ENCODE results near the gene ENPP5. TPM values are rescaled to one million over a fixed set of nuclear protein-coding genes. Genes with fewer than 3 reads are reported as not detected.

Gene ENPP5
- total and polyA plus RNA-seq, 2 of the 4 experiments (the other 2 are of a cell fraction), result under 0.01 TPM; not detected in 1

DNA sequence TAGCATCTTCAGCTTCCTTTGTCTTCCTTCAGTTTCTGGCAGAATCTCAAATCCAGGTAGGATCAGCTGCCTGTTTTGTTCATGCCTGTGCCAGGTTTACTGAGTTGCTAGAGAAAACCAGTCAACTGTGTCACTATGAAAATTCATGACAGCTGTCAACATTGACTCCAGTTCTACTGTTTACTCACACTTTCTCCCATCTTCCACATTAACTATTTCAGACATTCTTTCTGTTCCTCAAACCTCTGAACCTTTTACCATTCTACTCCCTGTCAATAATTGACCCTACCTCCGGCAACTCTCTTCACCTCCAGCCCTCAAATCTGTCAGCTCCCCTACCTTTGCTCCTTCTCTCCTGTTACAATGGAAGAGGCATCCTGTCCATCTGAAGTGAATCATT, 32.5 kb downstream of the ENPP5 start:
- H3K23ac ChIP-seq (ENCODE audit: low read depth, low read length), result no peak overlapping the region
- ChIA-PET POLR2A (ENCODE audit: unreplicated experiment) (no interaction called here), CTCF (interaction anchor here (1.0 kb wide), 1 partner anchor 48 kb away, joined by 3 read pairs; no protein-coding TSS in a partner anchor)
- DNase-seq (no peak), ATAC-seq (ENCODE audit: low read depth) (no peak)
- no peaks in the 10 kb centered on the region for H3K27me3 ChIP-seq (ENCODE audit: control insufficient read depth, insufficient read depth, low read length)
- H4K5ac ChIP-seq (ENCODE audit: low read depth, low read length), result no peak overlapping the region
- no peak overlapping the region for H4K91ac ChIP-seq (ENCODE audit: insufficient read depth, low read depth, low read length)
- no peak overlapping the region for H3K14ac ChIP-seq (replicated peaks; ENCODE audit: low read depth, low read length)
- no peak overlapping the region for H4K8ac ChIP-seq (ENCODE audit: low read depth in 2 of 2, low read length in 2 of 2)
- H3K79me1 ChIP-seq (ENCODE audit: low read depth in 1 of 2, low read length in 2 of 2), result no peaks in the 10 kb centered on the region
- H3K27ac ChIP-seq (ENCODE audit: insufficient read depth, low read length), result no peak overlapping the region
- no peak overlapping the region for H3K9ac ChIP-seq (ENCODE audit: low read depth, low read length)
- intact Hi-C loops (cut with micrococcal nuclease) (no loop called here), dilution Hi-C loops (cut with HindIII; ENCODE audit: low sequenced_read_pairs, unreplicated experiment) (no loop called here), in situ Hi-C loops (cut with MboI; ENCODE audit: low sequenced_read_pairs) (no loop called here)
- no peak overlapping the region for H3K56ac ChIP-seq (ENCODE audit: extremely low read depth, insufficient read depth, low read length)
- no peak overlapping the region for H2BK120ac ChIP-seq (ENCODE audit: low read depth, low read length)
- BruUV-seq (replicated peaks), result no TSS peak
- no peak overlapping the region for H2AK9ac ChIP-seq (replicated peaks; ENCODE audit: low read depth, low read length, poor library complexity)
- H2BK15ac ChIP-seq (ENCODE audit: low read depth, low read length), result no peak overlapping the region
- H3K4ac ChIP-seq (ENCODE audit: low read depth, low read length), result no peak overlapping the region
- no peak overlapping the region for H3K4me2 ChIP-seq (ENCODE audit: low read depth, low read length)
- no CpG with 5 or more reads among the region's 1 CpG for WGBS, 2 experiments (ENCODE audit: extremely low coverage in 2 of 2, insufficient read length in 1 of 2)
- H2BK5ac ChIP-seq (ENCODE audit: low read depth, low read length, poor library complexity, severe bottlenecking), result no peak overlapping the region
- H3K4me3 ChIP-seq (ENCODE audit: insufficient read depth, low read depth, low read length), result no peak overlapping the region
- H3K36me3 ChIP-seq (ENCODE audit: control insufficient read depth, insufficient read depth, low read length), result no peaks in the 10 kb centered on the region
- TF ChIP-seq CTCF (conservative IDR thresholded peaks at IDR 0.05; ENCODE audit: low read depth, low read length) (no peak), RAD21 (IDR thresholded peaks at IDR 0.05; ENCODE audit: low read length) (no peak), POLR2A (IDR thresholded peaks at IDR 0.05; ENCODE audit: low read depth, low read length) (no peak), NFE2L2 (IDR thresholded peaks at IDR 0.05; ENCODE audit: low read depth, low read length) (no peak), RFX5 (IDR thresholded peaks at IDR 0.05; ENCODE audit: low read depth, low read length) (no peak), MXI1 (IDR thresholded peaks at IDR 0.05; ENCODE audit: borderline replicate concordance, low read depth, low read length) (no peak), SMC3 (IDR thresholded peaks at IDR 0.05; ENCODE audit: low read depth, low read length) (no peak), CHD1 (IDR thresholded peaks at IDR 0.05; ENCODE audit: low read depth, low read length) (no peak), CEBPB (IDR thresholded peaks at IDR 0.05; ENCODE audit: low read depth, low read length) (no peak), FOS (IDR thresholded peaks at IDR 0.05; ENCODE audit: low read depth, low read length) (no peak), BHLHE40 (IDR thresholded peaks at IDR 0.05; ENCODE audit: low read depth, low read length) (no peak), MAFK (IDR thresholded peaks at IDR 0.05; ENCODE audit: low read depth, low read length) (no peak), RCOR1 (IDR thresholded peaks at IDR 0.05; ENCODE audit: insufficient replicate concordance, low read length) (no peak)
- TF ChIP-seq, protein P1, sequence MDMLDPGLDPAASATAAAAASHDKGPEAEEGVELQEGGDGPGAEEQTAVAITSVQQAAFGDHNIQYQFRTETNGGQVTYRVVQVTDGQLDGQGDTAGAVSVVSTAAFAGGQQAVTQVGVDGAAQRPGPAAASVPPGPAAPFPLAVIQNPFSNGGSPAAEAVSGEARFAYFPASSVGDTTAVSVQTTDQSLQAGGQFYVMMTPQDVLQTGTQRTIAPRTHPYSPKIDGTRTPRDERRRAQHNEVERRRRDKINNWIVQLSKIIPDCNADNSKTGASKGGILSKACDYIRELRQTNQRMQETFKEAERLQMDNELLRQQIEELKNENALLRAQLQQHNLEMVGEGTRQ (IDR thresholded peaks at IDR 0.05; ENCODE audit: low read depth, low read length), result no peak
- TF ChIP-seq, protein P2, sequence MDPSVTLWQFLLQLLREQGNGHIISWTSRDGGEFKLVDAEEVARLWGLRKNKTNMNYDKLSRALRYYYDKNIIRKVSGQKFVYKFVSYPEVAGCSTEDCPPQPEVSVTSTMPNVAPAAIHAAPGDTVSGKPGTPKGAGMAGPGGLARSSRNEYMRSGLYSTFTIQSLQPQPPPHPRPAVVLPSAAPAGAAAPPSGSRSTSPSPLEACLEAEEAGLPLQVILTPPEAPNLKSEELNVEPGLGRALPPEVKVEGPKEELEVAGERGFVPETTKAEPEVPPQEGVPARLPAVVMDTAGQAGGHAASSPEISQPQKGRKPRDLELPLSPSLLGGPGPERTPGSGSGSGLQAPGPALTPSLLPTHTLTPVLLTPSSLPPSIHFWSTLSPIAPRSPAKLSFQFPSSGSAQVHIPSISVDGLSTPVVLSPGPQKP (IDR thresholded peaks at IDR 0.05; ENCODE audit: borderline replicate concordance, low read depth, low read length), result no peak
- H2AK5ac ChIP-seq (ENCODE audit: low read depth, low read length), result no peak overlapping the region
- no peak overlapping the region for H2AFZ ChIP-seq (replicated peaks; ENCODE audit: low read length, poor library complexity)
- no peaks in the 10 kb centered on the region for H3K9me1 ChIP-seq (ENCODE audit: insufficient read depth, low read length)
- H4K20me1 ChIP-seq (ENCODE audit: insufficient read depth, low read length), result no peaks in the 10 kb centered on the region
- no peaks in the 10 kb centered on the region for H3K4me1 ChIP-seq (ENCODE audit: control insufficient read depth, insufficient read depth, low read length)
- H2BK20ac ChIP-seq (ENCODE audit: low read depth, low read length), result no peak overlapping the region
- no peaks in the 10 kb centered on the region for H3K9me3 ChIP-seq (ENCODE audit: control insufficient read depth, insufficient read depth, low read length)
- no peak overlapping the region for H3K18ac ChIP-seq (ENCODE audit: low read depth, low read length)
